Measurements from ENCODE around the gene FAM170B.

FAM170B gene

DNA sequence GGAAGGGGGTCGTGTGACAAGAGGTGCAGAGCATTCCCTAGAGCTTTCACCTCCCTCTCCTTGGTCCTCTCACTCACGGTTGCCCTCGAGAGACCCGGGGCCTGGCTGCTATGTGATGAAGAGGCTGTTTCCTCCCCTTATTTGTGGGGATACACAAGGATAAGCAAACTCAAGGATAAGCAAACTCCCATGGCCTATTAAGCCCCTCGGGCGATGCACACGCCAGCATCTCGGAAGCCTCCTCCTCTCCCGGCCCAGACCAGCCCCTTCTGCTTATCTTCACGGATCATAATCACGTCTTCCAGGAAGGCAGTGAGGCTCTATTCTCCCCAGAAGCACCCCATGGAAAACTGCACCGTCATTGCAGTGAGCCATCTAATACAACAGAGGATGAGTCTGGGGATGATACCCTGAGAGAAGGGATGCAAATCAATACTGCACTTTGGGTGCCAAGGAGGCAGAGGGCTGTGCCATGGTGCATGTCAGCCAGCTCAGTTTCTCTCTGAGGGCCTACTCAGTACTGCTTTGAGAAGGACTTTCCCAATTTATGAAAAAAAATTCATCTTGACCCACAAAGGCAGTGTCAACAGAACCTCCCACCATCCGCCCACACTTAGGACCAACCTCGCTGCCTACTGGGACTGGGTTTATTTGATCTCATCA lies 32.1 kb upstream of the FAM170B start:
- Histone ChIP-seq H3K4me1 (ENCODE audit: control insufficient read depth, insufficient read depth, low read length) (no peaks in the 10 kb centered on the region), H3K27ac (ENCODE audit: low read depth, low read length) (no peak overlapping the region)

DNA sequence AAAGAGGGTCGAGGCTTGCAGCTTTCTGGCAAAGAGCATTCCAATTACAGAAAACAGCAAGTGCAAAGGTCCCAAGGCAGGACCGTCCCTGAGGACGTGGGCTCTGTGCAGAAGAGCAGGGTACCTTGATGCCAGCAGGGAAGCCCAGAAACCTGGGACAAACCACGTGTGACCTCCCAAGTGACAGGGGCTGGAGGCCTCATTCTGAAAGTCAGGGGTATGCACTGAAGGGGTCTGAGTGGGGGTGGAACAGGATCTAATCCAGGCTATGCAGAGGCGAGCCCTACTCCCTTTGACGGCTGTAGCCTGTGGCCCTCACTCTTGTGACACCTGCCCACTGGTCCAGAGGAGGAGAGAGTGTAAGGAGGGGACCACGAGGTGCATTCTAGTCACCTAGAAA lies 31.4 kb upstream of the FAM170B start:
- Histone ChIP-seq H3K4me3 (ENCODE audit: low read length) (no peak overlapping the region), H3K4me1 (ENCODE audit: control insufficient read depth, insufficient read depth, low read length) (no peaks in the 10 kb centered on the region), H3K9ac (ENCODE audit: low read length) (no peak overlapping the region), H3K36me3 (ENCODE audit: control insufficient read depth, insufficient read depth, low read length) (no peaks in the 10 kb centered on the region), H3K27ac (ENCODE audit: low read depth, low read length) (no peak overlapping the region), H3K27me3 (ENCODE audit: control insufficient read depth, insufficient read depth, low read length) (no peaks in the 10 kb centered on the region)

More for the DNA sequence above, 32.1 kb upstream of the FAM170B start:
- Histone ChIP-seq H3K36me3 (ENCODE audit: control insufficient read depth, insufficient read depth, low read length) (no peaks in the 10 kb centered on the region), H3K4me3 (ENCODE audit: low read length) (no peak overlapping the region), H3K27me3 (ENCODE audit: control insufficient read depth, insufficient read depth, low read length) (no peaks in the 10 kb centered on the region), H3K9ac (ENCODE audit: low read length) (no peak overlapping the region)

DNA sequence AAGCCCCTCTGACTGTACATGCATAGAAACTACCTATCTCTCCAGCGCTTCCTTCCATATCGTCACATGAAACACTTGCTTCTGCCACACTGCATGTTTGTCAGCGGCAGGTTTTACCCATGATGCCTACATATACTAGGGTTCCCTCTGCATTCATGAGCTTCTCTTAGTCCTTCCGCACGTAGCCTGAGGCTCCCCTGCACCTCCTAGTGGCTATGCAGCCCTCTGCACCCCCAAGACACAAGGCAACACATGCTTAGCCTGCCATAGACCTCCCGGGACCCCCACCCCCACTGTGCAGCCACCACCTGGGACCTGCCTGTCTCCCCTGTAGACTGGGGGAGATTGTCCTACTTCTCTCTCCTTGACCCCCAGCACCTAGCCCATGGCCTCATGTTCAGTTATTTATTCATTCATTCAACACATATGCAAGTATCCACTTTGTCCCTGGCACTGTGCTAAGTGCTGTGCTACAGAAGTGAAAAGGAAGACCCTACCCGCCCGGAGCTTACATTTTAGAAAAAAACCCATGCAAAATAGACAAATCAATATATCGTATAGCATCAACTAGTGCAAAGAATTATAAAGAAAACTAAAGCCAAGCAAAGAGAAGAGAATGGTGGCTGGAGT lies 30.9 kb upstream of the FAM170B start:
- Histone ChIP-seq H3K27me3 (ENCODE audit: control insufficient read depth, insufficient read depth, low read length) (no peaks in the 10 kb centered on the region), H3K4me1 (ENCODE audit: control insufficient read depth, insufficient read depth, low read length) (no peaks in the 10 kb centered on the region), H3K27ac (ENCODE audit: low read depth, low read length) (no peak overlapping the region), H3K4me3 (ENCODE audit: low read length) (no peak overlapping the region), H3K9ac (ENCODE audit: low read length) (no peak overlapping the region), H3K36me3 (ENCODE audit: control insufficient read depth, insufficient read depth, low read length) (no peaks in the 10 kb centered on the region)

DNA sequence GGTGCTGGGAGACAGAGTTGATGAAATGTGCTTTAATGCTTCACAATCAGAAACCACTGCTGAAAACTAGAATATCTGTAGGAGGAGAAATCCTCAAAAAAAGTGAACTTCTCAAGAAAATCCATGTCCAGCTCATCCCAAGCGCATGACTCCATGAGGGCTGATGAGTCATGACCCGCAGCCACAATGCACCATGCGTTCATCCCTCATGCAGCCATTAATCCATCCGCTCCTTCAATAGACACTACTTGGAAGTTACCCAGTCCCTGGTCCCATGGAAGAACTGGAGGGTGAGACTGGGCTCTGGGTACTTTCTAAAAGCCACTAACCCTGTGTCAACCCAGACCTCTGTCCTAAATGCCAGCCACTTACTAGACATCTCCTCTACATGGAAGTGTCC lies 29.9 kb upstream of the FAM170B start:
- Histone ChIP-seq H3K4me1 (ENCODE audit: control insufficient read depth, insufficient read depth, low read length) (no peaks in the 10 kb centered on the region), H3K27ac (ENCODE audit: low read depth, low read length) (no peak overlapping the region), H3K36me3 (ENCODE audit: control insufficient read depth, insufficient read depth, low read length) (no peaks in the 10 kb centered on the region), H3K4me3 (ENCODE audit: low read length) (no peak overlapping the region), H3K27me3 (ENCODE audit: control insufficient read depth, insufficient read depth, low read length) (no peaks in the 10 kb centered on the region), H3K9ac (ENCODE audit: low read length) (no peak overlapping the region)

DNA sequence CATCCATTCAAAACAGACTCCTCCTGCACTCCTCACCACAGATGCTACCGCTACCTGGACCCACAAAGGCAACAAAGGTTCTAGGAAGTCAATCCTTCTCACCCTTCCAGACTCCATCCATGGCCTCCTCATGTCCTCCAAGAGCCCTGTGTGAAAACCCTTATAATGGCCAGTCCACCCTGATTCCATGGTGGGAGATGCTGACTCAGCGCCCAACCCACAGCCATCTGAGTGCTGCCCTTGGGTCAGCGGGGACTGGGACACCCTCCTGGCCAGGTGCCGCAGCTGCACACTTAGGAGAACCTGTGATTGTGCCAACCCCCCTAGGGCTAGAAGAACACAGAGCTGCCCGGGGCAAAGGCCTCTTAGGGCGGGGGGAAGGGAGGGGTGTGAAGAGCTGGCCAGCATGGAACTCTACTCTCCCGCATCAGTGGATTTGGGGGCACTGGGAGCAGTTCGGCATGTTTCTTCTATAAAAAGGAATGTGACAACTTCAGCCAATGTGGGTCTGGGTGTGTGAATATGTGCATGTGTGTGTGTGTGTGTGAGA lies 29.0 kb upstream of the FAM170B start:
- H3K4me1 ChIP-seq (ENCODE audit: control insufficient read depth, insufficient read depth, low read length), result no peaks in the 10 kb centered on the region
- no peaks in the 10 kb centered on the region for H3K36me3 ChIP-seq (ENCODE audit: control insufficient read depth, insufficient read depth, low read length)
- no peak overlapping the region for H3K4me3 ChIP-seq (ENCODE audit: low read length)
- H3K9ac ChIP-seq (ENCODE audit: low read length), result no peak overlapping the region
- H3K27me3 ChIP-seq (ENCODE audit: control insufficient read depth, insufficient read depth, low read length), result no peaks in the 10 kb centered on the region
- no peak overlapping the region for H3K27ac ChIP-seq (ENCODE audit: low read depth, low read length)

DNA sequence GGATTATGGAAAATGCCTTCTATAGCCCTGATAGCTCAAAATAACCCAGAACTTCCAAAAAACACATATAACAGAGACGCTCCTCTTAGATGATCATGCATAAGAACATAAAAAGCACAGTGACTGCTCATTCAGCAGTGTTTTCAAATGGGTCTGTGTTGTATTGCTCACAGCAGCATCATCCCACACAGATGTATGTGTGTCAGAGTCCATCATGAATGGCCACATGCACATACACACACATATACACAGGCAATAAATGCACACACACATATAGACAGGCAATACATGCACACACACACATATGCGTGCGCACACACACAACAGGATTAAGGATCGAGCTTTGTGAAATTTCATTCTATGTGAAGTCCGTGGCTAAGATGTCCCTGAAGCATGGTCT lies 28.2 kb upstream of the FAM170B start:
- no peaks in the 10 kb centered on the region for H3K36me3 ChIP-seq (ENCODE audit: control insufficient read depth, insufficient read depth, low read length)
- H3K4me3 ChIP-seq (ENCODE audit: low read length), result no peak overlapping the region
- H3K27ac ChIP-seq (ENCODE audit: low read depth, low read length), result no peak overlapping the region
- H3K9ac ChIP-seq (ENCODE audit: low read length), result no peak overlapping the region
- H3K27me3 ChIP-seq (ENCODE audit: control insufficient read depth, insufficient read depth, low read length), result no peaks in the 10 kb centered on the region
- H3K4me1 ChIP-seq (ENCODE audit: control insufficient read depth, insufficient read depth, low read length), result no peaks in the 10 kb centered on the region

DNA sequence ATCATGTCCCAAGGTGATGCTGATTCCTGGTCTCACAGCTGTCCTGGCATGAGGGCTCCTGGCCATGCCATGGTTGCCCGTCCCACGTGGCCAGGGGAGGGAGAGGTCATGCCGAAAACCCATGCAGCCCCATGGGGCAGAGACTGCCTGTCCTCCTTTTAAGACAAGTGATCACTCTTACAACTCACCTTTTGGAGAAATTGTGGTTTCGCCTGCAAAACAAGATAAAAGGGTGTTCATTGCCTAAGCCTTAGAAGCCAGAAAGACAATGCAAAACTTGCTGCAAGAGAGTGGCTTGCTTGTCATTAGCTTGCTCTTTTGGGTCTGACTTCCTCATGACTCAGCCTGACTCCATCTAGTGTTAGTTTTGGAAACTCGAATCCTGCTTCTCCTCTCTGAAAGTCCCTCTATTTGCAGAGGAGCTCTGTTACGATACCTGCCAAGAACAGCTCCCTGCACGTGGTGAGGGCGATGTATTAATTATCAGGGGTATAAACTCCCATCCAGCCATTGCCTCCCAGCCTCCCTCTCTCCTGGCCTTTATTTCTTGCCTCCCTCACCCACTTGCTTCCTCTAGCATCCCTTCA lies 27.7 kb upstream of the FAM170B start:
- H3K36me3 ChIP-seq (ENCODE audit: control insufficient read depth, insufficient read depth, low read length), result no peaks in the 10 kb centered on the region
- H3K27ac ChIP-seq (ENCODE audit: low read depth, low read length), result no peak overlapping the region
- no peaks in the 10 kb centered on the region for H3K4me1 ChIP-seq (ENCODE audit: control insufficient read depth, insufficient read depth, low read length)
- no peak overlapping the region for H3K4me3 ChIP-seq (ENCODE audit: low read length)
- H3K27me3 ChIP-seq (ENCODE audit: control insufficient read depth, insufficient read depth, low read length), result no peaks in the 10 kb centered on the region
- H3K9ac ChIP-seq (ENCODE audit: low read length), result no peak overlapping the region

DNA sequence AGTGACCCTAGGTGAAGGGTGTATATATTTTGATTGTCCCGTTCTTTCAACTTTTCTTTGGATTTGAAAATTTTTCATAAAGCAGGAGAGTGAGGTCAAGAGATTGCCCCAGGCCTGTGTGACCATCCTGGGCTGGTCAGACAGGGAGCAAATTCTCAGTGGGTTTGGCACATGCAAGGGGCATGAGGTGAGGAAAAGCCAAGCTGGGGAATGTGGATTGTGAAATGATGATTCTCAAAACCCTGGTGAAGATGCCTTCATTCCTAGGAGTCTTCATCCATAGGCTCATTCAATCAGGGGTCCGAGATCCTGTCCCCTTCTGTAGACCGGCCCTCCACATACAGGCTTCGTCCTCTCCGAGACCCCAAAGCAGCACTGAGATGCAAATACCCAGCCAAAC lies 27.0 kb upstream of the FAM170B start:
- Histone ChIP-seq H3K27me3 (ENCODE audit: control insufficient read depth, insufficient read depth, low read length) (no peaks in the 10 kb centered on the region), H3K36me3 (ENCODE audit: control insufficient read depth, insufficient read depth, low read length) (no peaks in the 10 kb centered on the region), H3K27ac (ENCODE audit: low read depth, low read length) (no peak overlapping the region), H3K9ac (ENCODE audit: low read length) (no peak overlapping the region), H3K4me1 (ENCODE audit: control insufficient read depth, insufficient read depth, low read length) (no peaks in the 10 kb centered on the region), H3K4me3 (ENCODE audit: low read length) (no peak overlapping the region)

DNA sequence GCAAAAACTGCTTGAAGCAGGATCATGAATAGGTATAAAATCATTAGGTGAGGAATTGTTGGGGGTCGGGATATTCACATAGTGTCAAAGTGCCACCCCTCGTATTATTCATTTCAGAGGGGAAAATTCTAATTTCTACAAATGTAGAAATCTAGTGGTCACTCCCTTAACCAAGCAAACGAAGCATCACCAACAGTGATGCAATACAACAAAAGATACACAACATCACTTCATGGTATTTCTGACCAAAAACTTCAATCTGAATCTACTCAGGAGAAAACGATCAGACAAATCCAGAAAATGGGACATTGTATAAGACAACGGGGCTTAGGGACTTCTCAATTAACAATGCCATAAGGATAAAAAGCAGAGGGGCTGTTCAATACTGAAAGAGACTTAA lies 26.3 kb upstream of the FAM170B start:
- Histone ChIP-seq H3K27ac (ENCODE audit: low read depth, low read length) (no peak overlapping the region), H3K4me3 (ENCODE audit: low read length) (no peak overlapping the region), H3K36me3 (ENCODE audit: control insufficient read depth, insufficient read depth, low read length) (no peaks in the 10 kb centered on the region), H3K27me3 (ENCODE audit: control insufficient read depth, insufficient read depth, low read length) (no peaks in the 10 kb centered on the region), H3K9ac (ENCODE audit: low read length) (no peak overlapping the region), H3K4me1 (ENCODE audit: control insufficient read depth, insufficient read depth, low read length) (no peaks in the 10 kb centered on the region)

DNA sequence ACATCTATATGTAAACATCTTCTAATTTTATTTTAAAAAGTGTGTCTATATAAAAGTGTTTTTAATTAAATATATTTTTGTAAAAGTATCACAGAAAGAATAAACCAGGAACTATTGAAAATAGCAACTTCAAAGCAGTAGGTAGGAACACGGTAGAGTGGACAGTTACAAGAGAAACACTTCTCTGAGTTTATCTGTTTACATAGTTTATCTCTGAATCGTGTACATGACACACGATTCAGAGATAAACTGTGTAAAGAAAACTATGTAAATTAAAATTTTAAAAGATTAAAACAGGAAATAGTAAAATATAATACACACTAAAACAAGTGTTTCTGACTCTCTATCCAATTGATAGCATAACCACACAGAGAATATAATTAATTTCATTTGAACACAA lies 25.1 kb upstream of the FAM170B start:
- H3K4me1 ChIP-seq (ENCODE audit: control insufficient read depth, insufficient read depth, low read length), result no peaks in the 10 kb centered on the region
- no peaks in the 10 kb centered on the region for H3K36me3 ChIP-seq (ENCODE audit: control insufficient read depth, insufficient read depth, low read length)
- no peak overlapping the region for H3K9ac ChIP-seq (ENCODE audit: low read length)
- H3K27ac ChIP-seq (ENCODE audit: low read depth, low read length), result no peak overlapping the region
- no peak overlapping the region for H3K4me3 ChIP-seq (ENCODE audit: low read length)
- no peaks in the 10 kb centered on the region for H3K27me3 ChIP-seq (ENCODE audit: control insufficient read depth, insufficient read depth, low read length)

DNA sequence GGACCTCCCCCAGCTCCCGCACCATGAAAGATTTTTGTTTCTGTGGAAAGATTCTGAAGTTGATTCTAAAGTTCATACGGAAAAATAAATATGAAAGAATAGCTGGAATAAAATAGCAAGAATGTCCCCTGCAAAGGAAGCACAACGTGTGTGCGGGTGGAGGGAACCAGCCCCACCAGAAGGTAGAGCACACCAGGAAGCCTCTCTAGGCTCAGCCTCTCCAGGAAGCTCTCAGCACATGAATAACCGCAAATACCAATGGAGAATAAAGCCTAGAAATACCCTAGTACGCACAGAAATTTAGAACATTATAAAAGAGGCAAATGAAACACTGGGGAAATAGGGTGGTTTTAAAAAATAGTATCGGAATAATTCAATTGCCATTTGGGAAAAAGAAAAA lies 24.6 kb upstream of the FAM170B start:
- H3K27ac ChIP-seq (ENCODE audit: low read depth, low read length), result no peak overlapping the region
- H3K4me3 ChIP-seq (ENCODE audit: low read length), result no peak overlapping the region
- no peak overlapping the region for H3K9ac ChIP-seq (ENCODE audit: low read length)
- H3K36me3 ChIP-seq (ENCODE audit: control insufficient read depth, insufficient read depth, low read length), result no peaks in the 10 kb centered on the region
- H3K27me3 ChIP-seq (ENCODE audit: control insufficient read depth, insufficient read depth, low read length), result no peaks in the 10 kb centered on the region
- no peaks in the 10 kb centered on the region for H3K4me1 ChIP-seq (ENCODE audit: control insufficient read depth, insufficient read depth, low read length)

DNA sequence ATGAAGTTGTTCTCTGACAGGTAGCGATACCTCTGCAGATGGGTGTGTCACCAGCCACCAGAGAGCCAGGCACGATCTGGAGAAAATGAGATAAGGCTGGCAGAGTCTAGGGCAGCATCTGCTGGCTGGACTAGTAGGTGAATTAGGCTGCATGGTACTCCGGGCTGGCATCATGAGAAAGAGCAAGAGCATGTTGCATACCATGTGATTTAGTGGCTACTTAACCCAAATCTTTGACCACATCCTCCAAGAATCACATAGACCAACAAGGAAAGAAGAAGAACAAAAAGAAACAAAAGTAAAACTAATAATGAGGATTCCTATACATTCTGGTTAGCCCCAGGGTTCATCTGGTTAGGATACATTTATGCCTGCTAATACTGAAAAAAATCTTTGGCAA lies 23.4 kb upstream of the FAM170B start:
- Histone ChIP-seq H3K27me3 (ENCODE audit: control insufficient read depth, insufficient read depth, low read length) (no peaks in the 10 kb centered on the region), H3K27ac (ENCODE audit: low read depth, low read length) (no peak overlapping the region), H3K36me3 (ENCODE audit: control insufficient read depth, insufficient read depth, low read length) (no peaks in the 10 kb centered on the region), H3K4me1 (ENCODE audit: control insufficient read depth, insufficient read depth, low read length) (no peaks in the 10 kb centered on the region), H3K4me3 (ENCODE audit: low read length) (no peak overlapping the region), H3K9ac (ENCODE audit: low read length) (no peak overlapping the region)

DNA sequence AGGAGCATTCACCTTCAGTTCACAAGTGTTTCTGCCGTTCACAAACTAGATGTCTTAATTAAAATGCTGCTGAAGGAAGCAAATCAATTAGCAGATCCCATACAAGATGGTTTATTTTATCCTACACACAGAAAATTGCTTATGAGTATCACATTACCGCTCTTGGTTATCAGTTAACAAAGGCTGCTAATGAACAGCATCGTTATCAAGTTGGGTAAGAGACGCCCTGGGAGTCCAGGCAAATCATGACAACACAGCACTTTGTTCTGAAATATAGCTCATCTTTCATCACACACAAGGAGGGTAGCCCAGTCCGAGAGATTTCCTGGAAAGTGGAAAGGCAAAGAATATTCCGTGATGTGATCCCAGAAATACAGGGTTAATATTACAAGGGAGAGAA lies 20.8 kb upstream of the FAM170B start:
- no peak overlapping the region for H3K4me3 ChIP-seq (ENCODE audit: low read length)
- H3K27ac ChIP-seq (ENCODE audit: low read depth, low read length), result no peak overlapping the region
- no peaks in the 10 kb centered on the region for H3K27me3 ChIP-seq (ENCODE audit: control insufficient read depth, insufficient read depth, low read length)
- no peaks in the 10 kb centered on the region for H3K36me3 ChIP-seq (ENCODE audit: control insufficient read depth, insufficient read depth, low read length)
- no peak overlapping the region for H3K9ac ChIP-seq (ENCODE audit: low read length)
- H3K4me1 ChIP-seq (ENCODE audit: control insufficient read depth, insufficient read depth, low read length), result no peaks in the 10 kb centered on the region

Data from rectal smooth muscle tissue (tissue), 1 donor.